B cell (primary cell): ENCODE data around the gene RNGTT. TPM values are rescaled to one million over a fixed set of nuclear protein-coding genes. Genes with fewer than 3 reads are reported as not detected.

Source experiments
- ATAC-seq: fragments of 200-7000 bp; cut with Tn5 transposase; one replicate; pipeline ENCODE4 v1.10.0; 2021; ENCODE audit warnings: low read depth, mild to moderate bottlenecking, moderate number of reproducible peaks, moderate library complexity
- CTCF ChIA-PET: fragments of 350-600 bp; sonication (Branson Sonifier 250); formaldehyde crosslinking; loops from one replicate; lab custom pipeline; 2021; ENCODE audit warnings: antibody characterized with exemption, inconsistent platforms; lab: Charles Lee
- POLR2A ChIA-PET: fragments of 350-600 bp; sonication (Branson Sonifier 250); formaldehyde crosslinking; loops from one replicate; lab custom pipeline; 2021; ENCODE audit warnings: antibody characterized with exemption; lab: Charles Lee
- DNase-seq: peaks from one replicate; pipeline ENCODE4 v3.0.0; 2013
- H2AFZ ChIP-seq: 2 replicates; pipeline ENCODE4 v1.6.1; 2012; ENCODE audit warnings: mild to moderate bottlenecking, low read depth, low read length; ENCODE audit not compliant: insufficient read depth, poor library complexity, severe bottlenecking
- H3K27ac ChIP-seq, 2 donors: 1 replicate in 1 of 2; 2 replicates in 1 of 2; pipeline ENCODE4 v1.5.1; 2012 to 2013; ENCODE audit warnings: low read length in 2 of 2, mild to moderate bottlenecking in 2 of 2, moderate library complexity in 1 of 2
- H3K27me3 ChIP-seq, 4 experiments: fragments of 200-600 bp in 1 of 4; sonication (generic) in 1 of 4; replicated peaks in 1 of 4; 1 replicate in 2 of 4; 2 replicates in 2 of 4; pipeline versions ENCODE4 v1.6.1 to v1.7.0; 2013 to 2016; ENCODE audit warnings: low read length in 3 of 4, mild to moderate bottlenecking in 2 of 4, mixed read lengths in 1 of 4, moderate library complexity in 1 of 4; ENCODE audit not compliant: insufficient read depth in 4 of 4, control insufficient read depth in 3 of 4; ENCODE audit errors: control extremely low read depth in 1 of 4
- H3K36me3 ChIP-seq, 2 experiments: replicated peaks in 1 of 2; 1 replicate in 1 of 2; 2 replicates in 1 of 2; pipeline versions ENCODE4 v1.6.1 to v1.7.1; 2013; ENCODE audit warnings: low read length in 1 of 2; ENCODE audit not compliant: insufficient read depth in 2 of 2, control insufficient read depth in 1 of 2; ENCODE audit errors: control extremely low read depth in 1 of 2, extremely low read depth in 1 of 2
- H3K4me1 ChIP-seq, 2 donors: fragments of 200-600 bp in 1 of 2; sonication (generic) in 1 of 2; 1 replicate in 1 of 2; 2 replicates in 1 of 2; pipeline versions ENCODE4 v1.5.1 to v1.6.1; 2013 to 2017; ENCODE audit warnings: low read length in 2 of 2; ENCODE audit not compliant: control insufficient read depth in 2 of 2, insufficient read depth in 2 of 2
- H3K4me2 ChIP-seq: replicated peaks from 2 replicates; pipeline ENCODE3; 2012; ENCODE audit warnings: mild to moderate bottlenecking, low read depth, low read length; ENCODE audit not compliant: poor library complexity, severe bottlenecking
- H3K4me3 ChIP-seq, 5 experiments: fragments of 200-600 bp in 1 of 5; sonication (generic) in 1 of 5; 1 replicate in 3 of 5; 2 replicates in 2 of 5; pipeline versions ENCODE4 v1.5.1 to v1.7.0; 2011 to 2016; ENCODE audit warnings: low read length in 4 of 5, mild to moderate bottlenecking in 4 of 5, low read depth in 2 of 5, control low read depth in 1 of 5, moderate library complexity in 1 of 5; ENCODE audit not compliant: insufficient read depth in 1 of 5; ENCODE audit errors: control extremely low read depth in 1 of 5, extremely low read depth in 1 of 5
- H3K79me2 ChIP-seq: fragments of 200-600 bp; sonication (generic); one replicate; pipeline ENCODE4 v1.6.0; 2016; ENCODE audit warnings: low read length; ENCODE audit not compliant: control insufficient read depth, insufficient read depth
- H3K9ac ChIP-seq: fragments of 200-600 bp; sonication (generic); 2 replicates; pipeline ENCODE4 v1.6.1; 2017; ENCODE audit warnings: mild to moderate bottlenecking, low read length, moderate library complexity
- H3K9me3 ChIP-seq, 3 donors: one replicate each; pipeline versions ENCODE4 v1.6.1 to v1.7.1; 2013; ENCODE audit warnings: low read length in 2 of 3; ENCODE audit not compliant: control insufficient read depth in 2 of 3, insufficient read depth in 1 of 3; ENCODE audit errors: control extremely low read depth in 1 of 3
- H4K20me1 ChIP-seq: 2 replicates; pipeline ENCODE4 v1.6.0; 2012; ENCODE audit warnings: mild to moderate bottlenecking, low read length; ENCODE audit not compliant: insufficient read depth, control insufficient read depth, poor library complexity, severe bottlenecking
- H3K27ac Mint-ChIP-seq: one replicate; pipeline ENCODE4 v1.8.0; 2021; ENCODE audit warnings: mixed read lengths
- H3K27me3 Mint-ChIP-seq: one replicate; pipeline ENCODE4 v1.8.0; 2021; ENCODE audit warnings: mixed read lengths
- H3K4me1 Mint-ChIP-seq: one replicate; pipeline ENCODE4 v1.8.0; 2021; ENCODE audit warnings: mixed read lengths
- H3K4me3 Mint-ChIP-seq: one replicate; pipeline ENCODE4 v1.8.0; 2021; ENCODE audit warnings: mixed read lengths
- H3K9me3 Mint-ChIP-seq: one replicate; pipeline ENCODE4 v1.8.0; 2022; ENCODE audit warnings: mixed read lengths; ENCODE audit not compliant: insufficient read depth
- CTCF ChIP-seq: fragments of 200-600 bp; IDR thresholded peaks from one replicate; pipeline ENCODE4 v1.8.0; 2022; ENCODE audit warnings: antibody characterized with exemption, mild to moderate bottlenecking
- EZH2 ChIP-seq: IDR thresholded peaks from 2 replicates; pipeline ENCODE4 v1.6.1; 2012; ENCODE audit warnings: borderline replicate concordance, low read depth, mild to moderate bottlenecking, moderate library complexity, low read length; ENCODE audit not compliant: insufficient read depth, poor library complexity, severe bottlenecking
- WGBS: methylation state at CpG from one replicate; pipeline ENCODE4 v1.1.5; 2013; ENCODE audit warnings: missing lambda C conversion rate; ENCODE audit not compliant: insufficient coverage; 5-methylcytosine and 5-hydroxymethylcytosine counted together
- intact Hi-C: fragments of 100-400 bp; cut with micrococcal nuclease; formaldehyde crosslinking; loops from one replicate; pipeline ENCODE4 v1.10.0; 2022
- polyA plus RNA-seq: library from polyadenylated mRNA; depleted of rRNA; stranded (reverse); fragments of >200 nt; gene quantifications from 2 replicates; pipeline ENCODE4 v1.2.3, GENCODE V29; 2012
- total RNA-seq, 2 donors: library from RNA; stranded (reverse); fragments of 120-200 nt in 1 of 2; gene quantifications; 1 replicate in 1 of 2; 2 replicates in 1 of 2; pipeline versions ENCODE4 v1.2.3 to v1.2.4, GENCODE V29; 2013 to 2022

The RNGTT gene
- total and polyA plus RNA-seq, 2 donors (not counting 1 experiment from before 2014, with no cell fraction given), result 10.8 to 29.1 TPM

GRCh38 chr6:88985901-88986300, 22.5 kb upstream of the RNGTT start:
- Histone ChIP-seq H3K27me3 (no peaks in the 10 kb centered on the region), H3K4me3 (no peak overlapping the region), H3K4me1 (no peaks in the 10 kb centered on the region), H3K4me2 (no peak overlapping the region), H3K79me2 (no peaks in the 10 kb centered on the region), H2AFZ (no peak overlapping the region), H3K27ac (no peak overlapping the region), H3K36me3 (no peaks in the 10 kb centered on the region), H4K20me1 (no peaks in the 10 kb centered on the region), H3K9me3 (no peaks in the 10 kb centered on the region), H3K9ac (no peak overlapping the region)
- ChIA-PET CTCF (interaction anchor here (1.0 to 6.6 kb wide), 3 partner anchors 93 to 379 kb away, joined by 4 to 94 read pairs (median 4); no protein-coding TSS in a partner anchor), POLR2A (no interaction called here)
- no peaks in the 10 kb centered on the region for H3K4me1 Mint-ChIP-seq
- H3K4me3 Mint-ChIP-seq, result no peak overlapping the region
- DNase-seq (no peak), ATAC-seq (no peak)
- TF ChIP-seq EZH2, result no peak
- no peak for TF ChIP-seq CTCF
- no peaks in the 10 kb centered on the region for H3K27me3 Mint-ChIP-seq
- intact Hi-C loops, result no loop called here
- H3K27ac Mint-ChIP-seq, result no peak overlapping the region
- H3K9me3 Mint-ChIP-seq, result no peaks in the 10 kb centered on the region

- intact Hi-C loops, result loop anchor here (5.0 kb wide), 1 partner anchor 98 kb away; the partner anchor contains the start of gene PNRC1
- TF ChIP-seq EZH2 (no peak), CTCF (no peak)
Observed at GRCh38 chr6:88984606-88985005, 21.2 kb upstream of the RNGTT start.

More at GRCh38 chr6:88984606-88985005, 21.2 kb upstream of the RNGTT start:
- ChIA-PET CTCF (interaction anchor here (1.0 to 6.6 kb wide), 8 partner anchors 10 to 626 kb away, joined by 3 to 94 read pairs (median 18); partner anchors contain the start of gene PNRC1), POLR2A (no interaction called here)
- no peaks in the 10 kb centered on the region for H3K36me3 ChIP-seq
- H2AFZ ChIP-seq, result no peak overlapping the region
- Mint-ChIP-seq H3K27me3 (no peaks in the 10 kb centered on the region), H3K27ac (no peak overlapping the region), H3K9me3 (no peaks in the 10 kb centered on the region), H3K4me1 (no peaks in the 10 kb centered on the region), H3K4me3 (no peak overlapping the region)
- H3K27me3 ChIP-seq, result no peaks in the 10 kb centered on the region
- no peak for DNase-seq
- H3K4me1 ChIP-seq, result no peaks in the 10 kb centered on the region
- no peaks in the 10 kb centered on the region for H3K79me2 ChIP-seq
- H4K20me1 ChIP-seq, result no peaks in the 10 kb centered on the region
- no peak overlapping the region for H3K9ac ChIP-seq
- no peak for ATAC-seq
- no peak overlapping the region for H3K4me2 ChIP-seq
- no peak overlapping the region for H3K4me3 ChIP-seq
- H3K9me3 ChIP-seq, result no peaks in the 10 kb centered on the region
- 80% methylated on average over 1 of the region's 5 CpGs for WGBS
- no peak overlapping the region for H3K27ac ChIP-seq
